Thoracic aorta (tissue), 2 donors: ENCODE measurements around the gene SMYD4. TPM values are rescaled to one million over a fixed set of nuclear protein-coding genes. Genes with fewer than 3 reads are reported as not detected.
"Not testable (repeated sequence)": the region's sequence is repeated elsewhere in the genome, so short reads cannot be mapped to it uniquely, and the experiment has no call there.

ENCODE experiments used
- ATAC-seq: fragments of 150-250 bp; one replicate; pipeline ENCODE4 v1.8.0; 2017; ENCODE audit warnings: low read depth; ENCODE audit not compliant: insufficient number of reproducible peaks, low FRiP score
- DNase-seq: peaks from one replicate; pipeline ENCODE4 v3.0.0-alpha.2; 2020; ENCODE audit warnings: low spot score
- H3K27ac ChIP-seq, 2 donors: fragments of 200-600 bp; sonication (generic); 1 replicate in 1 of 2; 2 replicates in 1 of 2; pipeline ENCODE4 v1.5.1; 2016; ENCODE audit warnings: mild to moderate bottlenecking in 2 of 2, moderate library complexity in 2 of 2
- H3K27me3 ChIP-seq: fragments of 200-600 bp; sonication (generic); replicated peaks from 2 replicates; pipeline ENCODE4 v1.6.0; 2016; ENCODE audit warnings: mild to moderate bottlenecking; ENCODE audit not compliant: insufficient read depth
- H3K36me3 ChIP-seq: fragments of 200-600 bp; sonication (generic); one replicate; pipeline ENCODE4 v1.5.1; 2016
- H3K4me1 ChIP-seq, 2 donors: fragments of 200-600 bp; sonication (generic); 1 replicate in 1 of 2; 2 replicates in 1 of 2; pipeline versions ENCODE4 v1.5.1 to v1.6.0; 2016; ENCODE audit warnings: low read depth in 2 of 2, mild to moderate bottlenecking in 1 of 2; ENCODE audit not compliant: control insufficient read depth in 1 of 2
- H3K4me3 ChIP-seq: fragments of 200-600 bp; sonication (generic); 2 replicates; pipeline ENCODE4 v1.5.1; 2016; ENCODE audit warnings: mild to moderate bottlenecking
- H3K9me3 ChIP-seq: fragments of 200-600 bp; sonication (generic); 2 replicates; pipeline ENCODE4 v1.5.1; 2016
- total RNA-seq, 2 donors: library from RNA; depleted of rRNA; stranded (reverse); fragments of >200 nt; gene quantifications; one replicate each; pipeline versions ENCODE4 v1.1.0 to v1.2.3, GENCODE V29; 2016
- TF ChIP-seq, protein P1 (sequence below): fragments of 200-600 bp; sonication (generic); IDR thresholded peaks from one replicate; pipeline ENCODE4 v1.5.1; 2019; ENCODE audit warnings: antibody characterized with exemption

SMYD4 gene
- total RNA-seq, 2 donors from 2014 or later = 12.6 to 13.3 TPM

- ATAC-seq (no peak), DNase-seq (no peak)
- no peaks in the 10 kb centered on the region for H3K27me3 ChIP-seq
- H3K4me1 ChIP-seq = peaks cover 13 to 30% of the 10 kb centered on the region in 2 donors
- TF ChIP-seq, protein P1, sequence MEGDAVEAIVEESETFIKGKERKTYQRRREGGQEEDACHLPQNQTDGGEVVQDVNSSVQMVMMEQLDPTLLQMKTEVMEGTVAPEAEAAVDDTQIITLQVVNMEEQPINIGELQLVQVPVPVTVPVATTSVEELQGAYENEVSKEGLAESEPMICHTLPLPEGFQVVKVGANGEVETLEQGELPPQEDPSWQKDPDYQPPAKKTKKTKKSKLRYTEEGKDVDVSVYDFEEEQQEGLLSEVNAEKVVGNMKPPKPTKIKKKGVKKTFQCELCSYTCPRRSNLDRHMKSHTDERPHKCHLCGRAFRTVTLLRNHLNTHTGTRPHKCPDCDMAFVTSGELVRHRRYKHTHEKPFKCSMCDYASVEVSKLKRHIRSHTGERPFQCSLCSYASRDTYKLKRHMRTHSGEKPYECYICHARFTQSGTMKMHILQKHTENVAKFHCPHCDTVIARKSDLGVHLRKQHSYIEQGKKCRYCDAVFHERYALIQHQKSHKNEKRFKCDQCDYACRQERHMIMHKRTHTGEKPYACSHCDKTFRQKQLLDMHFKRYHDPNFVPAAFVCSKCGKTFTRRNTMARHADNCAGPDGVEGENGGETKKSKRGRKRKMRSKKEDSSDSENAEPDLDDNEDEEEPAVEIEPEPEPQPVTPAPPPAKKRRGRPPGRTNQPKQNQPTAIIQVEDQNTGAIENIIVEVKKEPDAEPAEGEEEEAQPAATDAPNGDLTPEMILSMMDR = no peak
- no peak overlapping the region for H3K27ac ChIP-seq
- H3K36me3 ChIP-seq = peaks cover 6% of the 10 kb centered on the region
- H3K4me3 ChIP-seq = no peak overlapping the region
- H3K9me3 ChIP-seq = no peaks in the 10 kb centered on the region
Measured at GRCh38 chr17:1776328-1776727, 53.4 kb downstream of the SMYD4 start.

DNA sequence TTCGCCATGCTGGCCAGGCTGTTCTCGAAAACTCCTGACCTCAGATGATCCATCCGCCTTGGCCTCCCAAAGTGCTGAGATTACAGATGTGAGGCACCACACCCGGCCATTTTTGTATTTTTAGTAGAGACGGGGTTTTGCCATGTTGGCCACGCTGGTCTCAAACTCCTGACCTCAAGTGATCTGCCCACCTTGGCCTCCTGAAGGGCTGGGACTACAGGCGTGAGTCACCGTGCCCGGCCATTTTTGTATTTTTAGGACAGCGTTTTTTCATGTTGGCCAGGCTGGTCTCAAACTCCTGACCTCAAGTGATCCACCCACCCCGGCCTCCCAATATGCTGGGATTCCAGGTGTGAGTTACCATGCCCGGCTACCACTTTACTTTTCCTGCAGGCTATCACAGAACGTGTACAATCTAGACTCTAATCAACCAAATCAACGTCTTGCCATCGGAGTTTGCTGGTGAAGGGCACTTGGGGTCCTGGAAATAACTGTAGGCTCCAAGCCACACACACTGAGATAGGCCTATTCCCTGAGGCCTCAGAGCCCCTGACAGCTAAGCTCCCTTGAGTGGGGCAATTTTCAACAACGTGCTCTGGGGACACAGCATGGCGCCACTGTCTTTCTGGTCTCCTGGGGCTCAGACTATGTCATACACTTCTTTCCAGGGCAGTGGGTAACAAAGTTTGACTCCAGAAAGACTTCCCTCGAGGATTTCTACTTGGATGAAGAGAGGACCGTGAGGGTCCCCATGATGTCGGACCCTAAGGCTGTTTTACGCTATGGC, 55.1 kb downstream of the SMYD4 start:
- H3K4me1 ChIP-seq = peaks cover 4 to 12% of the 10 kb centered on the region in 2 donors
- ATAC-seq (no peak), DNase-seq (no peak)
- H3K4me3 ChIP-seq = no peak overlapping the region
- TF ChIP-seq, protein P1 = no peak
- H3K27ac ChIP-seq = no peak overlapping the region
- peaks cover 6% of the 10 kb centered on the region for H3K36me3 ChIP-seq
- no peaks in the 10 kb centered on the region for H3K9me3 ChIP-seq
- H3K27me3 ChIP-seq = no peaks in the 10 kb centered on the region

- Histone ChIP-seq H3K27ac (no peak overlapping the region), H3K4me3 (no peak overlapping the region), H3K9me3 (no peaks in the 10 kb centered on the region), H3K27me3 (no peaks in the 10 kb centered on the region), H3K4me1 (peaks cover 0 to 4% of the 10 kb centered on the region in 2 donors), H3K36me3 (peaks cover 6% of the 10 kb centered on the region)
- TF ChIP-seq, protein P1 = no peak
- DNase-seq (no peak), ATAC-seq (no peak)
Measured at GRCh38 chr17:1773696-1774181, 56.0 kb downstream of the SMYD4 start.

- not testable (repeated sequence) for H3K27ac ChIP-seq, H3K4me3 ChIP-seq
Measured at GRCh38 chr17:1773000-1773695, 56.6 kb downstream of the SMYD4 start.

GRCh38 chr17:1769822-1770477, 59.8 kb downstream of the SMYD4 start:
- ATAC-seq = no peak
- no peak for DNase-seq
- no peaks in the 10 kb centered on the region for H3K9me3 ChIP-seq
- TF ChIP-seq, protein P1 = no peak
- H3K36me3 ChIP-seq = no peaks in the 10 kb centered on the region
- no peaks in the 10 kb centered on the region for H3K27me3 ChIP-seq
- H3K4me1 ChIP-seq = no peaks in the 10 kb centered on the region
- no peak overlapping the region for H3K27ac ChIP-seq
- no peak overlapping the region for H3K4me3 ChIP-seq

More at GRCh38 chr17:1773000-1773695, 56.6 kb downstream of the SMYD4 start:
- H3K27me3 ChIP-seq, H3K36me3 ChIP-seq, H3K9me3 ChIP-seq, H3K4me1 ChIP-seq, DNase-seq, ATAC-seq: not testable (repeated sequence)
